ENCODE measurements around the gene MAIP1.

The MAIP1 gene

GRCh38 chr2:199972088-199972626 lies 16.8 kb downstream of the MAIP1 start:
- no peak for DNase-seq (ENCODE audit: low read depth in 1 of 2, low spot score in 1 of 2)
- H3K27me3 ChIP-seq (ENCODE audit: insufficient read depth, poor library complexity, severe bottlenecking): no peaks in the 10 kb centered on the region
- H3K4me3 ChIP-seq (replicated peaks; ENCODE audit: insufficient read depth, low read length): no peak overlapping the region
- H3K27ac ChIP-seq (replicated peaks): no peak overlapping the region
- no peak for TF ChIP-seq POLR2AphosphoS5 (IDR thresholded peaks at IDR 0.05; ENCODE audit: low read depth)
- TF ChIP-seq GABPA (IDR thresholded peaks at IDR 0.05; ENCODE audit: low read depth): no peak
- no peak for TF ChIP-seq CTCF (IDR thresholded peaks at IDR 0.05; ENCODE audit: insufficient read depth, low read length)
- no peak for TF ChIP-seq SPI1 (IDR thresholded peaks at IDR 0.05; ENCODE audit: borderline replicate concordance, low read depth)
- no peak for TF ChIP-seq REST (IDR thresholded peaks at IDR 0.05; ENCODE audit: insufficient replicate concordance, low read depth)

- DNase-seq (ENCODE audit: low read depth in 1 of 2, low spot score in 1 of 2): no peak
These were observed 18.3 kb downstream of the MAIP1 start for GRCh38 chr2:199973703-199974102.

GRCh38 chr2:199975273-199975895 lies 20.0 kb downstream of the MAIP1 start:
- DNase-seq (ENCODE audit: low read depth in 1 of 2, low spot score in 1 of 2): no peak
- H3K27me3 ChIP-seq (ENCODE audit: insufficient read depth, poor library complexity, severe bottlenecking): no peaks in the 10 kb centered on the region
- H3K4me3 ChIP-seq (replicated peaks; ENCODE audit: insufficient read depth, low read length): no peak overlapping the region
- no peak overlapping the region for H3K27ac ChIP-seq (replicated peaks)
- TF ChIP-seq SPI1 (IDR thresholded peaks at IDR 0.05; ENCODE audit: borderline replicate concordance, low read depth) (no peak), REST (IDR thresholded peaks at IDR 0.05; ENCODE audit: insufficient replicate concordance, low read depth) (no peak), CTCF (IDR thresholded peaks at IDR 0.05; ENCODE audit: insufficient read depth, low read length) (no peak), POLR2AphosphoS5 (IDR thresholded peaks at IDR 0.05; ENCODE audit: low read depth) (no peak), GABPA (IDR thresholded peaks at IDR 0.05; ENCODE audit: low read depth) (no peak)

More at GRCh38 chr2:199973703-199974102, 18.3 kb downstream of the MAIP1 start:
- Histone ChIP-seq H3K27ac (replicated peaks) (no peak overlapping the region), H3K27me3 (ENCODE audit: insufficient read depth, poor library complexity, severe bottlenecking) (no peaks in the 10 kb centered on the region), H3K4me3 (replicated peaks; ENCODE audit: insufficient read depth, low read length) (no peak overlapping the region)
- TF ChIP-seq SPI1 (IDR thresholded peaks at IDR 0.05; ENCODE audit: borderline replicate concordance, low read depth): no peak
- TF ChIP-seq CTCF (IDR thresholded peaks at IDR 0.05; ENCODE audit: insufficient read depth, low read length): peak; percentile 6
